Right lobe of liver (tissue), 6 donors: ENCODE measurements around the gene SLX4. TPM values are rescaled to one million over a fixed set of nuclear protein-coding genes. Genes with fewer than 3 reads are reported as not detected.
"Not testable (repeated sequence)": the region's sequence is repeated elsewhere in the genome, so short reads cannot be mapped to it uniquely, and the experiment has no call there.

Experiments
- ATAC-seq, 4 donors: fragments of 200-7000 bp; cut with Tn5 transposase; one replicate each; pipeline ENCODE4 v1.9.1; 2020; ENCODE audit warnings: mild to moderate bottlenecking in 4 of 4, moderate library complexity in 4 of 4
- DNase-seq, 3 donors: peaks; one replicate each; pipeline ENCODE4 v3.0.0-alpha.2; 2020
- H3K27ac ChIP-seq, 3 donors: fragments of 200-600 bp; one replicate each; pipeline ENCODE4 v1.8.0; 2022
- H3K27me3 ChIP-seq, 2 donors: fragments of 200-600 bp; one replicate each; pipeline ENCODE4 v1.8.0; 2022
- H3K36me3 ChIP-seq, 4 donors: fragments of 200-600 bp; sonication (generic) in 1 of 4; one replicate each; pipeline versions ENCODE4 v1.5.1 to v1.8.0; 2017 to 2022; ENCODE audit warnings: control low read depth in 1 of 4
- H3K4me1 ChIP-seq, 4 donors: fragments of 200-600 bp; sonication (generic) in 1 of 4; one replicate each; pipeline versions ENCODE4 v1.5.1 to v1.8.0; 2017 to 2022; ENCODE audit warnings: control low read depth in 1 of 4
- H3K4me3 ChIP-seq, 3 donors: fragments of 200-600 bp; one replicate each; pipeline ENCODE4 v1.8.0; 2022
- H3K9me3 ChIP-seq, 4 donors: fragments of 200-600 bp; sonication (generic) in 1 of 4; one replicate each; pipeline versions ENCODE4 v1.5.1 to v1.8.0; 2017 to 2022; ENCODE audit warnings: control low read depth in 1 of 4
- POLR2A ChIP-seq: fragments of 450-650 bp; IDR thresholded peaks from one replicate; pipeline ENCODE4 v1.6.1; 2017; ENCODE audit warnings: antibody characterized with exemption, mild to moderate bottlenecking
- WGBS: methylation state at CpG from one replicate; pipeline ENCODE4 v1.1.6; 2018; ENCODE audit warnings: low coverage, low lambda C conversion rate; ENCODE audit not compliant: insufficient coverage; ENCODE audit errors: missing lambda C conversion rate; 5-methylcytosine and 5-hydroxymethylcytosine counted together
- intact Hi-C, 2 donors: fragments of 100-400 bp; cut with DNase I; formaldehyde crosslinking; loops; one replicate each; pipeline versions ENCODE4 v1.11.2 to v1.14.1; 2022
- total RNA-seq, 6 experiments: library from RNA; depleted of rRNA in 2 of 6; stranded (reverse); fragments of >200 nt in 2 of 6; fragmentation: NEBNext Ultra II Directional in 3 of 6; extraction: Animal tissue kit (Norgen Biotek cat#: 25700) in 3 of 6; gene quantifications; one replicate each; pipeline versions ENCODE4 v1.1.0 to v1.2.4, GENCODE V29; 2016 to 2023
- TF ChIP-seq, protein P1 (sequence below), 4 donors: fragments of 200-600 bp in 3 of 4; fragments of 450-650 bp in 1 of 4; IDR thresholded peaks; one replicate each; pipeline versions ENCODE4 v1.5.1 to v1.8.0; 2016 to 2022; ENCODE audit warnings: antibody characterized with exemption in 4 of 4, mild to moderate bottlenecking in 2 of 4
- donor health status: DM: no; HTN: yes; CAD: no.
- donor health status: DM: no; HTN: no; CAD: no.
- donor health status: DM: no; HTN: no; CAD: no.
- donor health status: DM: no; HTN: yes; CAD: no.
- donor health status: DM: no; HTN: yes; CAD: no.

SLX4 gene
- total RNA-seq, 6 experiments from 2014 or later: 1.8 to 2.9 (median 2.2) TPM

DNA sequence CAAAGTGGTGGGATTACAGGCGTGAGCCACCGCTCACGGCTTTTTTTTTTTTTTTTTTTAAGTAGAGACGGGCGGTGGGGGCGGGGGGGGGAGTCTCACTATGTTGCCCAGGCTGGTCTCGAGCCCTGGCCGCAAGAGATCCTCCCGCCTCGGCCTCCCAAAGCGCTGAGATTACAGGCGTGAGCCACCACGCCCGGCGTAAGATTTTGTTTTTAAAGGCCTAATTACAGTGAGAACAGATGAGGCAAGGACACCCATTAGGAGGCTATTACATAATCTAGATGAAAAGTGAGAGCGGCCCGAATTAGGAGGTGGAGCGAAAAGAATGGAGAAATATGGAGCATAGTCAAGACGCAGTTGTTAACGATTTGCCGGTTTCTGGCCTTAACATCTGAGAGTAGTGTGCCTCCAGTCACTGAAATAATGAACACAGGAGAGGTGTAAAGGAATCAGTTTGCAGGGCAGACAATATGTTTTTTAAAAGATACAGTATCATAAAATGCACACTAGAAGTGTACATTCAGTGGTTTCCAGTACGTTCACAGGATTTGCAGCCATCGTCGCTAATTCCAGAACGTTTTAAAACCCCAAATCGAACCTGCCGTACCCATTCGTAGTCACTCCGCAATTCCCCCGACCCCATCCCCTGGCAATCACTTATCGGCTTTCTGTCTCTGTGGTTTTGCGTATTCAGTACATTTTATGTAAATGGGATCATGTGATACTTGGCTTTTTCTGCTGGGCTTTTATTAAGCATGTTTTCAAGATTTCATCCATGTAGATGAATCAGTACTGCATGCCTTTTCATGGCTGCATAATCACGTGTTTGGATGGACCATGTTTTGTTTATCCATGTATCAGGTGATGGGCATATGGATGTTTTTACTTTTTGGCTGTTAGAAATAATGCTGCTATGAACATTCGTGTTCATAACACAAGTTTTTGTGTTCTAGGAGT lies 1.4 kb upstream of the SLX4 start:
- intact Hi-C loops: no loop called here
- 81% methylated on average over 30 of the region's 34 CpGs for WGBS
- no peaks in the 10 kb centered on the region for H3K9me3 ChIP-seq
- H3K36me3 ChIP-seq: no peaks in the 10 kb centered on the region
- no peak overlapping the region for H3K27ac ChIP-seq
- no peaks in the 10 kb centered on the region for H3K27me3 ChIP-seq
- ATAC-seq (no peak), DNase-seq (no peak)
- peaks cover 0 to 35% (median 5%) of the 10 kb centered on the region in 4 donors for H3K4me1 ChIP-seq
- H3K4me3 ChIP-seq: peak overlapping the region; percentile 91 to 99 (median 96)
- TF ChIP-seq, protein P1, sequence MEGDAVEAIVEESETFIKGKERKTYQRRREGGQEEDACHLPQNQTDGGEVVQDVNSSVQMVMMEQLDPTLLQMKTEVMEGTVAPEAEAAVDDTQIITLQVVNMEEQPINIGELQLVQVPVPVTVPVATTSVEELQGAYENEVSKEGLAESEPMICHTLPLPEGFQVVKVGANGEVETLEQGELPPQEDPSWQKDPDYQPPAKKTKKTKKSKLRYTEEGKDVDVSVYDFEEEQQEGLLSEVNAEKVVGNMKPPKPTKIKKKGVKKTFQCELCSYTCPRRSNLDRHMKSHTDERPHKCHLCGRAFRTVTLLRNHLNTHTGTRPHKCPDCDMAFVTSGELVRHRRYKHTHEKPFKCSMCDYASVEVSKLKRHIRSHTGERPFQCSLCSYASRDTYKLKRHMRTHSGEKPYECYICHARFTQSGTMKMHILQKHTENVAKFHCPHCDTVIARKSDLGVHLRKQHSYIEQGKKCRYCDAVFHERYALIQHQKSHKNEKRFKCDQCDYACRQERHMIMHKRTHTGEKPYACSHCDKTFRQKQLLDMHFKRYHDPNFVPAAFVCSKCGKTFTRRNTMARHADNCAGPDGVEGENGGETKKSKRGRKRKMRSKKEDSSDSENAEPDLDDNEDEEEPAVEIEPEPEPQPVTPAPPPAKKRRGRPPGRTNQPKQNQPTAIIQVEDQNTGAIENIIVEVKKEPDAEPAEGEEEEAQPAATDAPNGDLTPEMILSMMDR (IDR thresholded peaks at IDR 0.05): no peak

DNA sequence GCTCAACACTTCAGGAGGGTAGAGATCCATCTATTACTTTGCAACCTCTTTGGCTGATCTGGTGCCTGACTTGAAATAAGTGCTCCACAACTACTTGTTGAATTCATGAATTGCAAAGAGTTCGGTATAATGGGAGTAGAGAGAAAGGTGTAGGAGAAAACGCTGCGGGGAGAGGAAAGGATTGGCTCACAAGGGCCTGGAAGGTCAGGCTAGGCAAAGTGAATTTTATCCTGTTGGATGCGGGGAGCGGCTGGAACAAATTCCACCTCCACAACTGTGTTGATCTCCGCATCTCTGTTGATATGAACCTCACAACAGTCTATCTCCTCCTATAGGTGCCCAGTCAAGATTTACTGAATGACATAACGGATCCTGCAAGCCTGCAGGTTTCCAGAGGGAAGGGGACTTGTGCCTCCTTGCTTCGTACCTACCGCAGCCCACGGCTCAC lies 684 bp downstream of the SLX4 start:
- intact Hi-C loops: no loop called here
- Histone ChIP-seq H3K9me3 (no peaks in the 10 kb centered on the region), H3K27ac (peak overlapping the region; percentile 76 to 88 (median 85)), H3K36me3 (no peaks in the 10 kb centered on the region), H3K4me1 (peaks cover 0 to 37% (median 5%) of the 10 kb centered on the region in 4 donors), H3K27me3 (no peaks in the 10 kb centered on the region), H3K4me3 (peak overlapping the region; percentile 91 to 99 (median 96))
- no peak for TF ChIP-seq POLR2A
- DNase-seq (no peak), ATAC-seq (peak in 1 of 4 donors; percentile 33)
- WGBS: 2% methylated on average over 10 of the region's 10 CpGs

DNA sequence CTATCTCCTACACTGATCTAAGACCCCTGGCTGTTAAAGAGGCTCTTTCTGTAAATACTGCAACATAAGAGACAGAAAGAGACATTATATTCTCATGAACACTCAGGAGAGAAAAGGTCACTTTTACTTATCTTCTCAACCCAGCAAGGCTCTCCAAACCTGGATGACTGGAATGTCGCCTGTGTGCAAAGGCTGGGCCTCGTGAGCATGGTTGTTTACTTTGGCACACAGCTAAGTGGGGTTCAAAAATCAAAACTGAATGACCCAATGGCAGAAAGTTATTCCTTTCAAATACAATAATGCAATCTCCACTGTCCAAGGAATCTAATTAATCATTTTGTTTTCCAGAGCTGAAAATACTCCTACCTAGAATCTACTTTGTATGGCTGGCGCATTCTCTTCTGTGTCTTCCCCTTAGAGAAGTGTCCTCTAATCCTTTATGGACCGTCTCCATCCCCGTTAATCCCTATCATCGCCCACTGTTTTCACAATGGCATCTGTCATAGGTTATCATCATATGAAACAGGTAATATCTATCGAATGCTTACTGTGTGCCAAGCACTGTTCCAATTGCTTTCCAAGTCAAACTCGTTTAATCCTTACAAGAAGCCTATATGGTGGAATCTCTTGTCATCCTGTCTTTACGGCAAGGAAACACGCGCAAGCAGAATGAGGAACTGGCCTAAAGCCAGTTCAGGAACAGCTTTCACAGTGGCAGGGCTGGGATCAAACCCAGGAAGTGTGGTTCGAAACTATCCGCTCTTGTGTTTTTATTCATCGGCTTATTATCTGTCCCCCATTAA lies 1.3 kb downstream of the SLX4 start:
- intact Hi-C loops: no loop called here
- peak overlapping the region in 2 of 3 donors; percentile 91 to 96 for H3K4me3 ChIP-seq
- H3K36me3 ChIP-seq: no peaks in the 10 kb centered on the region
- ATAC-seq: peak; percentile 29 to 50 (median 43)
- TF ChIP-seq POLR2A: no peak
- TF ChIP-seq, protein P1 (IDR thresholded peaks at IDR 0.05): no peak
- 33% methylated on average over 14 of the region's 14 CpGs for WGBS
- H3K27me3 ChIP-seq: no peaks in the 10 kb centered on the region
- H3K4me1 ChIP-seq: peaks cover 0 to 37% (median 5%) of the 10 kb centered on the region in 4 donors
- no peaks in the 10 kb centered on the region for H3K9me3 ChIP-seq
- peak in 1 of 3 donors; percentile 68 for DNase-seq
- peak overlapping the region in 2 of 3 donors; percentile 24 to 85 for H3K27ac ChIP-seq

DNA sequence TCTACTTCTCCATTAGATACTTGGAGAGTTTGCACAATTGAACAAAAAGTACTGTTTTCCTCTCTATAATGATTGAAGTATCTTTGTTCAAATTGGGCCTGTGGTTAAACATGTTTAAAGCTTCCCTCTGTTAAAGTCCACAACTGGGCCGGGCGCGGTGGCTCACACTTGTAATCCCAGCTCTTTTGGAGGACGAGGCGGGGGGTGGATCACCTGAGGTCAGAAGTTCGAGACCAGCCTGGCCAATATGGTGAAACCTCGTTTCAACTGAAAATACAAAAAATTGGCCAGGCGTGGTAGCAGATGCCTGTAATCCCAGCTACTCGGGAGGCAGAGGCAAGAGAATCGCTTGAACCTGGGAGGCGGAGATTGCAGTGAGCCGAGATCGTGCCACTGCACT lies 2.4 kb downstream of the SLX4 start:
- intact Hi-C loops, H3K36me3 ChIP-seq, H3K4me3 ChIP-seq, H3K27me3 ChIP-seq, H3K27ac ChIP-seq, ATAC-seq, DNase-seq, H3K9me3 ChIP-seq: not testable (repeated sequence)
- whole genome bisulfite sequencing: 92% methylated on average over 13 of the region's 13 CpGs
- H3K4me1 ChIP-seq: peaks cover 0 to 37% (median 5%) of the 10 kb centered on the region in 4 donors

DNA sequence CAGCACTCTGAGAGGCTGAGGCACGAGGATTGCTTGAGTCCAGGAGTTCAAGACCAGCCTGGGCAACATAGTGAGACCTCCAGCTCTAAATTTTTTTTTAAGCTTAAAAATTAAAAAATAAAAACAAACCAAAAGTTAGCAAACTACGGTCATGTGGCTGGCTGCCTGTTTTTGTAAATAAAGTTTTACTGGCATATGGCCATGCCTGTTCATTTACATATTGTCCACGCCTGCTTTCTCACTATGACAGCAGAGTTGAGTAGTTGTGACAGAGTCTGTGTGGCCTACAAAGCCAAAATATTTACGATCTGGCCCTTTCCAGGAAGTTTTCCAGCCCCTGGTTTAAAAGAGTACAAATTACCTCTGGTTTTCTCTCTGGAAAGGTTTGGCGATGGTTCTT lies 3.3 kb downstream of the SLX4 start:
- DNase-seq: no peak
- H3K9me3 ChIP-seq: no peaks in the 10 kb centered on the region
- peak overlapping the region in 2 of 3 donors; percentile 28 to 59 for H3K27ac ChIP-seq
- WGBS: 31% methylated on average over 5 of the region's 5 CpGs
- H3K27me3 ChIP-seq: no peaks in the 10 kb centered on the region
- H3K36me3 ChIP-seq: no peaks in the 10 kb centered on the region
- no peak for TF ChIP-seq POLR2A
- TF ChIP-seq, protein P1 (IDR thresholded peaks at IDR 0.05): no peak
- H3K4me1 ChIP-seq: peaks cover 0 to 37% (median 5%) of the 10 kb centered on the region in 4 donors
- ATAC-seq: peak in 2 of 4 donors; percentile 6 to 13
- H3K4me3 ChIP-seq: no peak overlapping the region
- intact Hi-C loops: no loop called here
